HepG2 (cell line): ENCODE results near the gene SNIP1. TPM values are rescaled to one million over a fixed set of nuclear protein-coding genes. Genes with fewer than 3 reads are reported as not detected.

ENCODE experiments used
- BCL6 ChIP-seq: IDR thresholded peaks from 2 replicates; pipeline ENCODE4 v1.6.1; 2016; ENCODE audit warnings: missing genetic modification reagents, missing compliant biosample characterization
- CBX5 ChIP-seq: sonication (generic); formaldehyde crosslinking; IDR thresholded peaks from 2 replicates; pipeline ENCODE4 v1.4.0; 2020; ENCODE audit warnings: missing genetic modification reagents, borderline replicate concordance
- CENPX ChIP-seq: sonication (generic); formaldehyde crosslinking; IDR thresholded peaks from 2 replicates; pipeline ENCODE4 v1.9.0; 2021; ENCODE audit warnings: mild to moderate bottlenecking, missing genetic modification reagents, moderate library complexity
- CHCHD3 ChIP-seq: sonication (generic); formaldehyde crosslinking; IDR thresholded peaks from 2 replicates; pipeline ENCODE4 v1.8.0; 2022; ENCODE audit warnings: mild to moderate bottlenecking, missing genetic modification reagents, moderate library complexity
- MAFF ChIP-seq: IDR thresholded peaks from 2 replicates; pipeline ENCODE4 v1.6.1; 2011; ENCODE audit warnings: low read depth, low read length, improper control_type of control experiment
- MEF2D ChIP-seq: sonication (generic); formaldehyde crosslinking; IDR thresholded peaks from 2 replicates; pipeline ENCODE4 v1.5.1; 2020; ENCODE audit warnings: mild to moderate bottlenecking, missing genetic modification reagents
- MTF2 ChIP-seq: sonication (generic); formaldehyde crosslinking; IDR thresholded peaks from 2 replicates; pipeline ENCODE4 v1.5.0; 2020; ENCODE audit warnings: missing genetic modification reagents, borderline replicate concordance
- NCOA2 ChIP-seq: sonication (generic); formaldehyde crosslinking; IDR thresholded peaks from 2 replicates; pipeline ENCODE4 v1.8.0; 2022; ENCODE audit warnings: inconsistent platforms
- NFIB ChIP-seq: sonication (generic); formaldehyde crosslinking; IDR thresholded peaks from 2 replicates; pipeline ENCODE4 v1.9.0; 2021; ENCODE audit warnings: missing genetic modification reagents, mild to moderate bottlenecking, borderline replicate concordance
- NR2F6 ChIP-seq, 2 experiments: IDR thresholded peaks; 2 replicates each; pipeline ENCODE4 v1.6.1; 2016; ENCODE audit warnings: antibody characterized with exemption in 1 of 2, mild to moderate bottlenecking in 1 of 2
- RBM22 ChIP-seq: fragments of 200-400 bp; formaldehyde crosslinking; optimal IDR thresholded peaks from 2 replicates; pipeline ENCODE3; 2017; ENCODE audit warnings: mild to moderate bottlenecking, low read length, moderate library complexity
- SP1 ChIP-seq, 2 experiments: fragments of 450-650 bp in 1 of 2; sonication (generic) in 1 of 2; formaldehyde crosslinking in 1 of 2; IDR thresholded peaks; 2 replicates each; pipeline versions ENCODE4 v1.4.0 to v1.6.1; 2016 to 2020; ENCODE audit warnings: missing genetic modification reagents in 1 of 2
- SPEN ChIP-seq: sonication (generic); formaldehyde crosslinking; IDR thresholded peaks from 2 replicates; pipeline ENCODE4 v1.5.1; 2020; ENCODE audit warnings: low read depth, mild to moderate bottlenecking, missing genetic modification reagents
- THAP8 ChIP-seq: sonication (generic); formaldehyde crosslinking; IDR thresholded peaks from 2 replicates; pipeline ENCODE4 v1.5.1; 2020; ENCODE audit warnings: missing genetic modification reagents, mild to moderate bottlenecking, borderline replicate concordance
- ZBTB7B ChIP-seq: sonication (generic); formaldehyde crosslinking; IDR thresholded peaks from 2 replicates; pipeline ENCODE4 v1.4.0; 2020; ENCODE audit warnings: missing genetic modification reagents
- ZMYM4 ChIP-seq: sonication (generic); formaldehyde crosslinking; IDR thresholded peaks from 2 replicates; pipeline ENCODE4 v1.8.1; 2023; ENCODE audit warnings: mild to moderate bottlenecking, missing genetic modification reagents
- ZNF260 ChIP-seq: sonication (generic); formaldehyde crosslinking; IDR thresholded peaks from 2 replicates; pipeline ENCODE4 v1.4.0; 2020; ENCODE audit warnings: missing genetic modification reagents, low read depth, mild to moderate bottlenecking, borderline replicate concordance
- ZNF616 ChIP-seq: sonication (generic); formaldehyde crosslinking; IDR thresholded peaks from 2 replicates; pipeline ENCODE4 v1.5.0; 2020; ENCODE audit warnings: low read depth, mild to moderate bottlenecking, missing genetic modification reagents
- ZNF644 ChIP-seq: IDR thresholded peaks from 2 replicates; pipeline ENCODE4 v1.6.1; 2016; ENCODE audit warnings: low read depth
- polyA plus RNA-seq, 8 experiments: library from polyadenylated mRNA; depleted of rRNA in 3 of 8; stranded (reverse) in 7 of 8; unstranded in 1 of 8; fragments of >200 nt; fragmentation: Illumina TruSeq in 4 of 8; extraction: Trizol in 4 of 8; gene quantifications; 2 replicates each; pipeline versions ENCODE4 v1.2.1 to v1.2.3, GENCODE V29; 2011 to 2016; ENCODE audit warnings: low read depth in 4 of 8, missing spikeins in 1 of 8, mixed read lengths in 1 of 8; ENCODE audit not compliant: insufficient read depth in 1 of 8
- total RNA-seq, 5 experiments: library from RNA; depleted of rRNA; stranded (reverse); fragments of >200 nt; fragmentation: Illumina TruSeq; extraction: Trizol; gene quantifications; 2 replicates each; pipeline ENCODE4 v1.2.3, GENCODE V29; 2016; ENCODE audit warnings: low read depth in 1 of 5
- TF ChIP-seq, protein P1 (sequence below): sonication (generic); formaldehyde crosslinking; IDR thresholded peaks from 2 replicates; pipeline ENCODE4 v1.8.0; 2022; ENCODE audit warnings: mild to moderate bottlenecking, missing genetic modification reagents, moderate library complexity
- TF ChIP-seq, protein P2 (sequence below): IDR thresholded peaks from 2 replicates; pipeline ENCODE4 v1.6.1; 2012; ENCODE audit warnings: low read depth, low read length, improper control_type of control experiment
- TF ChIP-seq, protein P3 (sequence below): sonication (generic); formaldehyde crosslinking; IDR thresholded peaks from 2 replicates; pipeline ENCODE4 v1.9.0; 2021; ENCODE audit warnings: missing genetic modification reagents, borderline replicate concordance
- TF ChIP-seq, protein P4 (sequence below): sonication (generic); formaldehyde crosslinking; conservative IDR thresholded peaks from 2 replicates; pipeline ENCODE4 v1.4.0; 2020; ENCODE audit warnings: missing genetic modification reagents

SNIP1 gene
- total and polyA plus RNA-seq, 2 of the 13 experiments (the other 11 are each of a cell fraction or from before 2014, with no cell fraction given) = 5.5 to 11.2 TPM

DNA sequence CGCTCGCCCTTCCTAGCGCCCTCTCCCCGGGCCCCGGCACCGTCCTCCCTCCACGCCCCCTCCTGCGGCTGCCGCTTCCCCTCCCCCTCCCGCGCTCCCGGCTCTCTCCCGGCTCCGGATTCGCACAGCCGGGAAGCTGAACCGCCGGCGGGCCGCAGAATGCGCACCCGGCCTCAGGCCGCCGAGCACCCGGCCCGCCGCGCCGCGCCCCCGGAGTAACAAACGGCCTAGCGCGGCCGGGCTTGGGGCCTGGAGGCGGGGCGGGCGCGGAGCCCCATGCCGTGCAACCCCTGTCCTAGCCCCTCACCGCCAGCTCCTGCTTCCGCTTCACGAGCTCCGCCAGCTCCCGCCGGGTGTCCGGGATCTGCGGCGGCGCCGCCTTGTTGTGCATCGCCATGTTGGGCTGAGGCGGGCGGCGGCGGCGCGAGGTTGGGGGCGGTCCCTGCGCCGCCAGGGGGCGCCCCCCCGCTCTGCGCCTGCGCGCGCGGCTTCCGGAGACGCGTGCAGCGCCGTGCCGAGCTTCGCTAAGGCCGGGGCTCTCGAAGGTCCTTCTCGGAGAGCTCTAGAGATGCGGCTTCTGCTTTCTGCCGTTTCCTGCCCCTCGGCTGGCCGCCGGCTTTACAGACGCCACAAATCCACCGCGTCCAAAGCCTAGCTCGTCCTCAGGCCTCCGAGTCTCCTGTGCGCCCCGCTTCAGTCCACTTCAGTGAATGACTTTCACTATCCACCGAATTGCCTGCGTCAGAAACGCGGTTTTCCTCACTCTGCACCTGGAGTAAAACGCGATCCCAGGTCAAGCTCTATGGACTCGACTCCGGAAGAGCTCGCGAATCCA lies 39.5 kb downstream of the SNIP1 start, which contains the start of gene MEAF6 (continued):
- TF ChIP-seq, protein P1, sequence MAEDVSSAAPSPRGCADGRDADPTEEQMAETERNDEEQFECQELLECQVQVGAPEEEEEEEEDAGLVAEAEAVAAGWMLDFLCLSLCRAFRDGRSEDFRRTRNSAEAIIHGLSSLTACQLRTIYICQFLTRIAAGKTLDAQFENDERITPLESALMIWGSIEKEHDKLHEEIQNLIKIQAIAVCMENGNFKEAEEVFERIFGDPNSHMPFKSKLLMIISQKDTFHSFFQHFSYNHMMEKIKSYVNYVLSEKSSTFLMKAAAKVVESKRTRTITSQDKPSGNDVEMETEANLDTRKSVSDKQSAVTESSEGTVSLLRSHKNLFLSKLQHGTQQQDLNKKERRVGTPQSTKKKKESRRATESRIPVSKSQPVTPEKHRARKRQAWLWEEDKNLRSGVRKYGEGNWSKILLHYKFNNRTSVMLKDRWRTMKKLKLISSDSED = no peak
- TF ChIP-seq SPEN (CRISPR knock-in tag) (peak; percentile 75), MAFF (no peak), ZMYM4 (CRISPR knock-in tag) (peak; percentile 84), ZNF644 (CRISPR knock-in tag) (no peak), NFIB (no peak), SP1 (IDR thresholded peaks at IDR 0.05) (no peak), SP1 (CRISPR knock-in tag; IDR thresholded peaks at IDR 0.05) (peak; percentile 38; the same call in 1 of the 2 replicates), MTF2 (CRISPR knock-in tag) (no peak), CBX5 (no peak), ZNF616 (CRISPR knock-in tag) (no peak; the same call in 1 of the 2 replicates), CHCHD3 (CRISPR knock-in tag) (peak; percentile 41; the same call in 1 of the 2 replicates), ZBTB7B (0 out of 2 replicates have a peak, but pooled peaks have one; percentile 21), CENPX (CRISPR knock-in tag) (no peak), NR2F6 (IDR thresholded peaks at IDR 0.05) (peak; percentile 61), NR2F6 (CRISPR knock-in tag; IDR thresholded peaks at IDR 0.05) (peak; percentile 42; the same call in 1 of the 2 replicates), MEF2D (peak; percentile 52; the same call in 1 of the 2 replicates), THAP8 (CRISPR knock-in tag) (no peak), BCL6 (CRISPR knock-in tag) (peak; percentile 71), NCOA2 (CRISPR knock-in tag) (no peak; the same call in 1 of the 2 replicates), RBM22 (no peak), ZNF260 (CRISPR knock-in tag) (no peak)
- TF ChIP-seq, protein P2, sequence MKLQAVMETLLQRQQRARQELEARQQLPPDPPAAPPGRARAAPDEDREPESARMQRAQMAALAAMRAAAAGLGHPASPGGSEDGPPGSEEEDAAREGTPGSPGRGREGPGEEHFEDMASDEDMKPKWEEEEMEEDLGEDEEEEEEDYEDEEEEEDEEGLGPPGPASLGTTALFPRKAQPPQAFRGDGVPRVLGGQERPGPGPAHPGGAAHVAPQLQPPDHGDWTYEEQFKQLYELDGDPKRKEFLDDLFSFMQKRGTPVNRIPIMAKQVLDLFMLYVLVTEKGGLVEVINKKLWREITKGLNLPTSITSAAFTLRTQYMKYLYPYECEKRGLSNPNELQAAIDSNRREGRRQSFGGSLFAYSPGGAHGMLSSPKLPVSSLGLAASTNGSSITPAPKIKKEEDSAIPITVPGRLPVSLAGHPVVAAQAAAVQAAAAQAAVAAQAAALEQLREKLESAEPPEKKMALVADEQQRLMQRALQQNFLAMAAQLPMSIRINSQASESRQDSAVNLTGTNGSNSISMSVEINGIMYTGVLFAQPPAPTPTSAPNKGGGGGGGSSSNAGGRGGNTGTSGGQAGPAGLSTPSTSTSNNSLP = no peak
- TF ChIP-seq, protein P3, sequence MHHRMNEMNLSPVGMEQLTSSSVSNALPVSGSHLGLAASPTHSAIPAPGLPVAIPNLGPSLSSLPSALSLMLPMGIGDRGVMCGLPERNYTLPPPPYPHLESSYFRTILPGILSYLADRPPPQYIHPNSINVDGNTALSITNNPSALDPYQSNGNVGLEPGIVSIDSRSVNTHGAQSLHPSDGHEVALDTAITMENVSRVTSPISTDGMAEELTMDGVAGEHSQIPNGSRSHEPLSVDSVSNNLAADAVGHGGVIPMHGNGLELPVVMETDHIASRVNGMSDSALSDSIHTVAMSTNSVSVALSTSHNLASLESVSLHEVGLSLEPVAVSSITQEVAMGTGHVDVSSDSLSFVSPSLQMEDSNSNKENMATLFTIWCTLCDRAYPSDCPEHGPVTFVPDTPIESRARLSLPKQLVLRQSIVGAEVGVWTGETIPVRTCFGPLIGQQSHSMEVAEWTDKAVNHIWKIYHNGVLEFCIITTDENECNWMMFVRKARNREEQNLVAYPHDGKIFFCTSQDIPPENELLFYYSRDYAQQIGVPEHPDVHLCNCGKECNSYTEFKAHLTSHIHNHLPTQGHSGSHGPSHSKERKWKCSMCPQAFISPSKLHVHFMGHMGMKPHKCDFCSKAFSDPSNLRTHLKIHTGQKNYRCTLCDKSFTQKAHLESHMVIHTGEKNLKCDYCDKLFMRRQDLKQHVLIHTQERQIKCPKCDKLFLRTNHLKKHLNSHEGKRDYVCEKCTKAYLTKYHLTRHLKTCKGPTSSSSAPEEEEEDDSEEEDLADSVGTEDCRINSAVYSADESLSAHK = no peak
- TF ChIP-seq, protein P4, sequence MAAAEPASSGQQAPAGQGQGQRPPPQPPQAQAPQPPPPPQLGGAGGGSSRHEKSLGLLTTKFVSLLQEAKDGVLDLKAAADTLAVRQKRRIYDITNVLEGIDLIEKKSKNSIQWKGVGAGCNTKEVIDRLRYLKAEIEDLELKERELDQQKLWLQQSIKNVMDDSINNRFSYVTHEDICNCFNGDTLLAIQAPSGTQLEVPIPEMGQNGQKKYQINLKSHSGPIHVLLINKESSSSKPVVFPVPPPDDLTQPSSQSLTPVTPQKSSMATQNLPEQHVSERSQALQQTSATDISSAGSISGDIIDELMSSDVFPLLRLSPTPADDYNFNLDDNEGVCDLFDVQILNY (CRISPR knock-in tag) = no peak
